Measurements from ENCODE around the gene MTPN. TPM values are rescaled to one million over a fixed set of nuclear protein-coding genes. Genes with fewer than 3 reads are reported as not detected.

Gene MTPN
- total and polyA plus RNA-seq, 9 donors = 48.6 to 117 (median 101) TPM

DNA sequence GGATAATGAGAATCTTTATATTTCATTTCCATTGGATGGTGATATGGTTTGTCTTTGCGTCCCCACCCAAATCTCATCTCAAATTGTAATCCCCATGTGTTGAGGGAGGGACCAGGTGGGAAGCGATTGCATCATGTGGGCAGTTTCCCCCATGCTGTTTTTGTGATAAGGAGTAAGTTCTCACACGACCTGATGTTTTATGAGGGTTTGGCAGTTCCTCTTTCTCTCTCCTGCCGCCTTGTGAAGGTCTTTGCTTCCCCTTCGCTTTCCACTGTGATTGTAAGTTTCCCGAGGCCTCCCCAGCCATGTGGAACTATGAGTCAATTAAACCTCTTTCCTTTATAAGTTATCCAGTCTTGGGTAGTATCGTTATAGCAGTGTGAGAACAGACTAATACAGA lies 59.4 kb downstream of the MTPN start:
- Histone ChIP-seq H3K9me3 (replicated peaks; ENCODE audit: control insufficient read depth, low read depth, low read length) (no peaks in the 10 kb centered on the region), H3K4me1 (ENCODE audit: control insufficient read depth, insufficient read depth, low read length) (peaks cover 8% of the 10 kb centered on the region), H3K27me3 (ENCODE audit: control insufficient read depth, insufficient read depth, low read length) (no peaks in the 10 kb centered on the region), H3K27ac (ENCODE audit: low read length) (no peak overlapping the region), H3K4me3 (ENCODE audit: low read length) (no peak overlapping the region), H3K36me3 (ENCODE audit: control insufficient read depth, insufficient read depth, low read length) (no peaks in the 10 kb centered on the region)
- WGBS (ENCODE audit: insufficient coverage) = no CpG with 5 or more reads among the region's 7 CpGs
- no peak for DNase-seq

DNA sequence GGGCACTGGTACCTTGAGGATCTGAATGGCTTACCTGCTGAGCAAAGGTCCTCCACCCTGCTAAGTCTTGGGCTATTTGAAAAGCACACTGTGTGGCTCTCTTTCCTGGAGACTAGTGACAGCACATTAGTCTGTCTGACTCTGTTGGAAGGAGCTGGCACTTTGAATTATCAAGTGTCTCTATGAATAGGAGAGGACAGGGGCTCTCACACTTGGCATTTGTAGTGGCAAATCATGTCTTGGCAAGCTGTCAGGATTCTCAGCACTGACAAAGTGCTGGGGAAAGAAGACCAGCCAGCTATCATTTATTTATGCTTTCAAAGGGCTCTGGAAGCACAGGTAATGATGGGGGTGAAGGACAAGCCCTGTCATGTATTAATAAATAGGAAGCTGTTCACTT lies 62.8 kb downstream of the MTPN start:
- Histone ChIP-seq H3K27ac (ENCODE audit: low read length) (no peak overlapping the region), H3K4me1 (ENCODE audit: control insufficient read depth, insufficient read depth, low read length) (peaks cover 19% of the 10 kb centered on the region), H3K9me3 (replicated peaks; ENCODE audit: control insufficient read depth, low read depth, low read length) (no peaks in the 10 kb centered on the region), H3K27me3 (ENCODE audit: control insufficient read depth, insufficient read depth, low read length) (no peaks in the 10 kb centered on the region), H3K36me3 (ENCODE audit: control insufficient read depth, insufficient read depth, low read length) (no peaks in the 10 kb centered on the region), H3K4me3 (ENCODE audit: low read length) (no peak overlapping the region)
- peak; percentile 53 for DNase-seq

DNA sequence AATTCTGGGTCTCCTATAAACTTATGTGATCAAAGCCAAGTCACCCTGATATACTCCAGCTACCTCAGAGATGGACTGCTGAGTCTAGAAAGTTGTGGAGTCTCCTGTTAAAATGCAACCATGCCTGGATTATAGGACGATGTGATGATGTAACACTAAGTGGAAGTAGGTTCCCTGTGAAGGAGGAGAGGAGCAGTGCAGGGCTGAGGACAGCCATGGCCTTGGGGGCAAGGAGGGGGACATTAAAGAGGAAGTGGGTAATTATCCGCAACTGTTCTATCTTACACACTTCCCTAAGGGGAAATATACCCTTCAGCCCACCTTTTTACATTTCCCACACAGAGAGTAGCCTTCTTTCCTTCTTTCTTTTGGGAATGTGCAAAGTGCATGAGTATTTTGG lies 63.8 kb downstream of the MTPN start:
- peaks cover 23% of the 10 kb centered on the region for H3K4me1 ChIP-seq (ENCODE audit: control insufficient read depth, insufficient read depth, low read length)
- no peak overlapping the region for H3K4me3 ChIP-seq (ENCODE audit: low read length)
- 67% methylated on average over 1 of the region's 2 CpGs for WGBS (ENCODE audit: insufficient coverage)
- no peaks in the 10 kb centered on the region for H3K36me3 ChIP-seq (ENCODE audit: control insufficient read depth, insufficient read depth, low read length)
- H3K27me3 ChIP-seq (ENCODE audit: control insufficient read depth, insufficient read depth, low read length) = no peaks in the 10 kb centered on the region
- no peak for DNase-seq
- H3K27ac ChIP-seq (ENCODE audit: low read length) = no peak overlapping the region
- no peaks in the 10 kb centered on the region for H3K9me3 ChIP-seq (replicated peaks; ENCODE audit: control insufficient read depth, low read depth, low read length)

DNA sequence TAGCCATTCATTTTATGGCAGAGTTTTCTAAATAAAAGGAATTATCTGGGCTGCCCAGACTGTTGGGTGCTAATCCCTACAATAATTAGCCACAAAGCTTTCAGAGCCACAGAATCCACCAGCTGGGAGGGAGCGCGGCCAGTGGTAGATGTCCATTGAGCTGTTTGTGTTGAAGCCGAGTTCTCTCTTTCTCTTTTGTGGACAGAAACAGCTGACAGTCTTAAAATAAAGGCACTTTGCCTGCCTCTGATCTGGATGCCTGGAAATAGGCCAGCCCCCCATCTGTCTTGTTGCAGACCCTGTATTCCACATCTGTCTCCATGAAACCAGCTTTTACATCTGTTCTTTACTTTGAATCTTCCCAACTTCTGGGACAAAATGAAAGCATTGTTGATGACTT lies 66.1 kb downstream of the MTPN start:
- no peaks in the 10 kb centered on the region for H3K36me3 ChIP-seq (ENCODE audit: control insufficient read depth, insufficient read depth, low read length)
- H3K27me3 ChIP-seq (ENCODE audit: control insufficient read depth, insufficient read depth, low read length) = no peaks in the 10 kb centered on the region
- peaks cover 23% of the 10 kb centered on the region for H3K4me1 ChIP-seq (ENCODE audit: control insufficient read depth, insufficient read depth, low read length)
- H3K27ac ChIP-seq (ENCODE audit: low read length) = peak overlapping the region; percentile 56
- H3K9me3 ChIP-seq (replicated peaks; ENCODE audit: control insufficient read depth, low read depth, low read length) = no peaks in the 10 kb centered on the region
- peak; percentile 95 for DNase-seq
- WGBS (ENCODE audit: insufficient coverage) = 18% methylated on average over 3 of the region's 3 CpGs
- H3K4me3 ChIP-seq (ENCODE audit: low read length) = no peak overlapping the region

DNA sequence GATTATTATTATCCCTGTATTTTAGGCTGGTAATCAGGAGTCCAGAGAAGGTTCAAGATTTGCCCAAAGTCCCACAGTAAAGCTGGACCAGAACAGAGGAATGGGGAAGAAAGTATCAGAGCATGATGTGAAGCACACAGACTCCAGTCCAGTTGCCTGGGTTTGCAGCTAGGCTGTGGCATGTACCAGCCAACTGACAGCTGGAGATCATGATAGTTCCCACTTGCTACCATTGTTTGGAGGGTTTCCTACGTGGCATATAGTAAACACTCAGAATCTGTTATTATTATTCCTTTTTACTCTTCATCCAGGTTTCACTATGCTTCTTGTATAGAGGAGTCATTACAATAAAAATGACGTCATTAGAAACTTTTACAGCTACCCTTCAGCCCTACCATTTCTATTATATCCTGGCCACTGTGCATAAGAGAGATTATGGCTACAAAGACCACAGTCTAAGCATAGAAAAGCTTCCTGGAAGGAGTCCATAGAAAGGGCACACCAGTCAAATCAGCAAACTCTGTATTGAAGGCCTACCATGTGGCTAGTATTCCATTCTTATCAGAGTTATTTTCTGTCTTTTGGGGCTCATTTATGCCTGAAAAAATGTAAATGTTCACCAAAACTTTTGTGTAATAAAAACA lies 66.6 kb downstream of the MTPN start:
- Histone ChIP-seq H3K36me3 (ENCODE audit: control insufficient read depth, insufficient read depth, low read length) (no peaks in the 10 kb centered on the region), H3K27ac (ENCODE audit: low read length) (peak overlapping the region; percentile 56), H3K4me1 (ENCODE audit: control insufficient read depth, insufficient read depth, low read length) (peaks cover 23% of the 10 kb centered on the region), H3K4me3 (ENCODE audit: low read length) (no peak overlapping the region), H3K9me3 (replicated peaks; ENCODE audit: control insufficient read depth, low read depth, low read length) (no peaks in the 10 kb centered on the region), H3K27me3 (ENCODE audit: control insufficient read depth, insufficient read depth, low read length) (no peaks in the 10 kb centered on the region)
- WGBS (ENCODE audit: insufficient coverage) = no CpG with 5 or more reads among the region's 2 CpGs
- DNase-seq = peak; percentile 49

DNA sequence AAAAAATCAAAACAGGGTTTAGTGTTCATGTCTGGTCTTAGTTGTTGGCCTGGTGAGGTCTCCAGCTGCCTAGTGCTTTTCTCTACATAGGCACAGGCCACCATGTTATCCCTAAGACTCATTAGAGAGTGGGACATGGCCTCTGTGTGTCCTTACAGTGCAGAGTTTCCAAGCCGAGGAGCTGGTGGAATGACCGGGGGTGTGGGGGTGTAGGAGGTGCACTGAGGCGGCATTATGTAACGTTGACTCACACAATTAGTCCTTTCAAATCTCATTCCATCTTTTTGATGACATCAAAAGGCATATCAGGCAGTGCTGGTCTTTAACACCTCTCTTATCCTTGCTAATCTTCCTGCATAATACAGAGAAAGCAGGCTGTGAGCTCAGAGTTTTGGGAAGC lies 71.3 kb downstream of the MTPN start:
- no CpG with 5 or more reads among the region's 4 CpGs for WGBS (ENCODE audit: insufficient coverage)
- DNase-seq = no peak
- Histone ChIP-seq H3K9me3 (replicated peaks; ENCODE audit: control insufficient read depth, low read depth, low read length) (no peaks in the 10 kb centered on the region), H3K4me3 (ENCODE audit: low read length) (no peak overlapping the region), H3K4me1 (ENCODE audit: control insufficient read depth, insufficient read depth, low read length) (peaks cover 9% of the 10 kb centered on the region), H3K36me3 (ENCODE audit: control insufficient read depth, insufficient read depth, low read length) (no peaks in the 10 kb centered on the region), H3K27me3 (ENCODE audit: control insufficient read depth, insufficient read depth, low read length) (no peaks in the 10 kb centered on the region), H3K27ac (ENCODE audit: low read length) (no peak overlapping the region)

DNA sequence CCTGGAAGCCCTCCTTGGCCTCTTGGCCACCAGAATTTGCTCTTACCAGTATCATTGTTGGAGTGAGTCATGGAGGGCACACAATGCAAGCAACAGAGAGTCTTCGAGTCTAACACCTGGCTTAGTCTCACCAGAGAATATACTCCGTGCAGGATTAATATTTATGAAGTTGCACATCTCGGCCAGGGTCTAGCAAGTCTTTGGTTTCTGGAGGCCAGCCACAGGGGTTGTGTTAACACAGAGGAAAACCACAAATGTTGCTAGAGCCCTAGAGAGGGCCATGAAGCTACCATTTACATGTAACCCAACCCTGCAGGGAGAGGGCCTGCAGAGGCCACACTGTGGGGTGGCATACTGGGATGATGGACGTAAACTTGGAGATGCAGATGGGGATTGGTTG lies 71.8 kb downstream of the MTPN start:
- peaks cover 9% of the 10 kb centered on the region for H3K4me1 ChIP-seq (ENCODE audit: control insufficient read depth, insufficient read depth, low read length)
- DNase-seq = no peak
- H3K9me3 ChIP-seq (replicated peaks; ENCODE audit: control insufficient read depth, low read depth, low read length) = no peaks in the 10 kb centered on the region
- H3K27ac ChIP-seq (ENCODE audit: low read length) = no peak overlapping the region
- H3K27me3 ChIP-seq (ENCODE audit: control insufficient read depth, insufficient read depth, low read length) = no peaks in the 10 kb centered on the region
- no peaks in the 10 kb centered on the region for H3K36me3 ChIP-seq (ENCODE audit: control insufficient read depth, insufficient read depth, low read length)
- WGBS (ENCODE audit: insufficient coverage) = 100% methylated on average over 1 of the region's 4 CpGs
- H3K4me3 ChIP-seq (ENCODE audit: low read length) = no peak overlapping the region

DNA sequence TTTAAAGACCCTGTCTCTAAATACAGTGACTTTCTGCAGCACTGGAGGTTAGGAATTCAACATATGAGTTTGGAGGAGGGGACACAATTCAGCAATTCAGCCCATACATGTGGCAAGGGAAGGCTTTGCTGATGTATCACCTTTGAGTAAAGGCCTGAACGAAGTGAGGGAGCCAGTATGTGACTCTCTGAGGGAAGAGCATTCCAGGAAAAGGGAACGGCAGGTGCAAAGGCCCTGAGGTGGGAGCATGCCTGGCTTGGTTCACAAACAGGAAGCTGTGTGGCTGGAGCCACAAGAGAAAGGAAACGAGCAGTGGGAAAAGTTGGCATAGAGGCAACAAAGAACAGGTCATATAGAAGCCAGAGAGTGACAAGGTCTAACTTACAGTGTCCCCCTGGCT lies 72.9 kb downstream of the MTPN start:
- H3K9me3 ChIP-seq (replicated peaks; ENCODE audit: control insufficient read depth, low read depth, low read length) = no peaks in the 10 kb centered on the region
- no peak for DNase-seq
- H3K4me3 ChIP-seq (ENCODE audit: low read length) = no peak overlapping the region
- no peaks in the 10 kb centered on the region for H3K36me3 ChIP-seq (ENCODE audit: control insufficient read depth, insufficient read depth, low read length)
- H3K4me1 ChIP-seq (ENCODE audit: control insufficient read depth, insufficient read depth, low read length) = peaks cover 4% of the 10 kb centered on the region
- 71% methylated on average over 3 of the region's 3 CpGs for WGBS (ENCODE audit: insufficient coverage)
- H3K27ac ChIP-seq (ENCODE audit: low read length) = no peak overlapping the region
- no peaks in the 10 kb centered on the region for H3K27me3 ChIP-seq (ENCODE audit: control insufficient read depth, insufficient read depth, low read length)

DNA sequence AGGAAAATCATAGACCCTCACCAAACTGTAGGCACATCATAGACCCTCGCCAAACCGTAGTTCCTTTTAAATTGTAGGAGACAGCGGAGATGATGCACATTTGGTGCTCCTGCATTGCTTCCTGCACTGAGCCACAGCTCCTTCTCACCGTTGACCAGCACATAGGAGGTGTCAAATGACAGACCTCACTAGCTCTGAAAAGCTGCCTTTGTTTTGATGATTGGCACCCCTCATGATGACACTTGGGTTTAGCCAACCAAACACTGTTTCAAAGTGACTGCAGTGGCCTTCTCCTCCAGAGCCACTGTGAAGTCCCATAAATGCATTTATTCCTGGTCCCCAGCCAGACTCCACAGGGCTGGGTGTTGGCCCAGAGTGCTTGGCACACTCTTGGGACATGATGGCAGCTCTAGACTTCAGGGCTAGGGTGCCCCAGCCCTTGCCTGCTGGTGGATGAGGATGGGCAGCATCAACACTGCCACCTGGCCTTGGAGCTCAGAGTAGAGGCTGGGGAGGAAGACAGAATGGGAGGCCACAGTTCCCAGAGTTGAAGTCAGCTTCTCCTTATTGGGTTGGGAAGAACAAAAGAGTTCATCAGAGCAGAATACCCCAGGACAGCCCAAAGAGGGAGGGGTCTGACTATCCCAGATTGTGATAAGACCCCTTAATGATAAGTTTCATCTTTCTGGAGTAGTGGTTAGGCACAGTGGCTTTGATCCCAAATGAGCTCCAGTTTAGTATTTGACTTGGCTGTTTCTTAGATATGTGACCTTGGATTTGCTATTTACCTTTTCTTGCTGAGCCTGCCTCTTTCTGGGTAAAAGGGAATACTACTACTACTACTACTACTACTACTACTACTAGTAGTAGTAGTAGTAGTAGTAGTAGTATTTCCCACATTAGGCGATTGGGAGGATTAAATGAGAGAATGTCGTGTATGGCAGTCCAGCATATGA lies 75.3 kb downstream of the MTPN start:
- no peak for DNase-seq
- no peaks in the 10 kb centered on the region for H3K36me3 ChIP-seq (ENCODE audit: control insufficient read depth, insufficient read depth, low read length)
- no peak overlapping the region for H3K4me3 ChIP-seq (ENCODE audit: low read length)
- no peaks in the 10 kb centered on the region for H3K9me3 ChIP-seq (replicated peaks; ENCODE audit: control insufficient read depth, low read depth, low read length)
- no peaks in the 10 kb centered on the region for H3K4me1 ChIP-seq (ENCODE audit: control insufficient read depth, insufficient read depth, low read length)
- H3K27ac ChIP-seq (ENCODE audit: low read length) = no peak overlapping the region
- no peaks in the 10 kb centered on the region for H3K27me3 ChIP-seq (ENCODE audit: control insufficient read depth, insufficient read depth, low read length)
- WGBS (ENCODE audit: insufficient coverage) = 50% methylated on average over 2 of the region's 6 CpGs

DNA sequence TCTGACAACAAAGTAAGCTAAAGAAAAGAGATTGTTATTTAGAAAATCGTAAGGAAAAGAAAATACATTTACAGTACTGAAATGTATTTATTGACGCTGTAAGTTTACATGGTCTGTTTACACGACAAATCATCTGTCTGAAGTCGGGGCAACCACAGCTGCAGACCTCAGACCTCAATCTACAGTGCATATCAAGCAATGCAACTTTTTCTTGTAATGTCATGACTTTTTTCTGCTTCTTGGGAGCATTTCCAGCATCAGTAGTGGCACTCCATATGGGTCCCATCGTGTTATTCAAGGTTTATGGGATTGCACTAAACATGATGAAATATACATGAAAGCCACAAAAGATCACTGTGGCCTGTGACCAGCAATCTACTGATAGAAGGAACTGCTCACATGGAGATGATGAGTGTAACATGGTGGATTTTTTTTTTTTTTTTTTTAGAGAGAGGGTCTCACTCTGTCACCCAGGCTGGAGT lies 77.1 kb downstream of the MTPN start:
- no peak for DNase-seq
- H3K4me1 ChIP-seq (ENCODE audit: control insufficient read depth, insufficient read depth, low read length) = no peaks in the 10 kb centered on the region
- H3K36me3 ChIP-seq (ENCODE audit: control insufficient read depth, insufficient read depth, low read length) = no peaks in the 10 kb centered on the region
- H3K4me3 ChIP-seq (ENCODE audit: low read length) = no peak overlapping the region
- H3K9me3 ChIP-seq (replicated peaks; ENCODE audit: control insufficient read depth, low read depth, low read length) = no peaks in the 10 kb centered on the region
- no peaks in the 10 kb centered on the region for H3K27me3 ChIP-seq (ENCODE audit: control insufficient read depth, insufficient read depth, low read length)
- 75% methylated on average over 2 of the region's 5 CpGs for WGBS (ENCODE audit: insufficient coverage)
- no peak overlapping the region for H3K27ac ChIP-seq (ENCODE audit: low read length)

Measured in muscle of leg (tissue), 11 donors.